Measurements from ENCODE around the gene HOXB5.

Gene HOXB5

DNA sequence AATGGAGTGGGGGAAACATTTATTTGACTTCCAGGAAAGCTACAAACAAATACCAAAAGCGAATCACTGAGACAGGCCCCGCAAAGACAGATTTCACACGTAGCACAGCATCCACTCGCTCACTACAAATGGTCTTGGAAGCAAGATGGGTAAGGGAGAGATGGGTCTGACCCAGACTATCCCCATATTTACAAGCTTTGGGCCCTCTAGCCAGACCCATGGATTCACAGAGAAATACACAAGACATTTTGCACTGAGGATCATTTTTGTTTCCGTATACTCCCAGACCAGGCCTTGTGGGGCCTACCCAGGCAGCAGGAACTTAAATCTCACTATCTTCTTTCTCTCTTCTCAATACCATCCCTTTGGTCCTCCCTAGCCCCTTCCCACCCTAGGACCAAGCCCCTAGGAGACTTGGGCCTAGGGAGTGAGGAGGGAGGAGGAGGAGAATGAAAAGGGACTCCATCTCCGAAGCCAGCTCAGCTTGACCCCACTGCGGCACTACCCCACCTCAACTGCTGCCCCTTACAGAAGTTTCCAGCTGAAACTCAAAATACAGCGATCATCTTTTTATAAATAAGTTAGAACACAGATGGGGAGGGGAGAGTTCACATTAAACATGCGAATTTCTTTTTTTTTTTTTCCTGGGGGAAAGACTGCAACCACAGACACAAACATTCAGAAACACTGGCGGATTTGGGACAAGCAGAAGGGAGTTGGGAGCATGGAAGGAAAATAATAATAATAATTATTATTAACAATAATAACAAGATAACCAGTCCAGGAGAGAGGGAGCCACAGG is 2.1 kb downstream of the HOXB5 start:
- DNase-seq, result no peak

GRCh38 chr17:48590607-48591161 is 2.9 kb downstream of the HOXB5 start:
- DNase-seq, result no peak

DNA sequence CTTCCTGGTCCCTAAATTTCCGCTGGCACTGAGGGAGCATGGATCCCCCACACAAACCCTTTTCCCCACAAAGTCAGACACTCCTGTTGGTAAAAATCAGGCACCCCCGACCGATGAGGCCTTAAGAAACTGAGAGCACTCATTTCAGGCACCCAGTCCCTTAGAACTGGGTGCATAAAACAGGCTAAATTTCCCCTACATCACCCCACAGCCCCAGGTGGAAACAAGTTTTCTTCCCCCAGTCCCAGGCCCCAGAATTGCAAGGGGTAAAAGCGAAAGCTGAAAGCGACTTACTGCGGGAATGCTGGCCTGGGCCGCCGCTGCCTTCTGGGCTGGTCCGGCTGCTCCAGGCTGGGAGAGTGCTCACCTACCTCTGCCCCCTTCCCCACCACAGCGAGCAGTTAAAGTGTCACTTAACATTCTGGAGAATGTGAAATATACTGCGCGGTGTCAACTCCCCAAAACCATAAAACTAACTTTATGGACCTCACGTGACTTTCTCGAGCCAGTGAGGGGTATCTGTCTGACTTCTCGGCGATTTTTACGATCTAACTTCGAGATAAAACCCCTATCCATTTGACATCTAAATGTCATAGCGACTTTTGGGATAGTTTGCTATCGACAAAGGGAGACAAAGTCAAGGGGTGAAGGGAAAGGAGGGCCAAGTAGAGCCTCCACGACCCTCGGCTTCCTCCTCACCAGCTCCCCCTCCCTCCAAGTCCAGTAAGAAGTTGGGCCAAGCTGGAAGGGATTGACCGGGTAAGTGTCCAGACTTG is 3.6 kb downstream of the HOXB5 start, which contains the start of gene HOXB3:
Gene HOXB3 (minus strand): TSS at position 411 of the 776 bp plus-strand sequence. CDS start 37,767 bp downstream, outside the sequence.
- DNase-seq, result no peak

DNA sequence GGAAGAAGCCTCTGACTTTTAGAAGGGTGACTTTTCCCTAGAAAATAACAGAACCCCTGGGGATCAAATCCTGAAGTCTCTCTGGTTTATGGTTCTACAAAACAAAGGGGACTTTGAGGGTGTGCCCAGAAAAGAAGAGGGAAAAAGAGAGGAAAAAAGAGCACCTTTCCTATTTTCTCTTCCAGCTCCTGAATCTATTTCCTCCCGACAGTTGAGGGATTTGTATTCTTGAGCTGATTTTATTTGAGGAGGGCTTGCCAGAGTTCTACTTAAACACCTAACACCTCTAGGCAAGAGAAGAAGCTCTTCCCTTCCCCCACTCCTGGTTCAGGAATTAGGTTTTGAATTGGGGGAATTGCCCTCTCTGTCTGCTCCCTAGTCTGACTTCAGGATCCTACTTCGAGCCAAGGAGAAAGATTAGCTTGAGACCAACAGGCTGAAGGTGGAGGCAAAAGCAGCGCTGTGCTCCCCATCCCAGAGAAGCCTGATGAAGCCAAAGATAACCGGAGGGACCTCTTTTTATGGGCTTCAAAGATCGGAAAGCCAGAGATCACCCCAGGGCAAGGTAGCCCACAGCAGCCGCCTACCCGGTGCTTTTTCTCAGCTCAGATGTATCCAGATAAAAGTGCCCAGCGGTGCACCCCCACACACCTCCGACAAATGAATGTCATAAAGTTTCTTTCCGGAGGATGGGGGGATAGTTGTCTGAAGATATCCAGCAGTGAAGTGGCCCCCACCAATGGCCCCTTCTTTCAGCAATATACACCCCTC is 4.3 kb downstream of the HOXB5 start:
- DNase-seq, result no peak

- DNase-seq, result no peak
Observed at GRCh38 chr17:48588528-48588927, 5.1 kb downstream of the HOXB5 start.

GRCh38 chr17:48588074-48588415 is 5.5 kb downstream of the HOXB5 start:
- no peak for DNase-seq

GRCh38 chr17:48587276-48588073 is 6.1 kb downstream of the HOXB5 start:
- DNase-seq, result no peak

DNA sequence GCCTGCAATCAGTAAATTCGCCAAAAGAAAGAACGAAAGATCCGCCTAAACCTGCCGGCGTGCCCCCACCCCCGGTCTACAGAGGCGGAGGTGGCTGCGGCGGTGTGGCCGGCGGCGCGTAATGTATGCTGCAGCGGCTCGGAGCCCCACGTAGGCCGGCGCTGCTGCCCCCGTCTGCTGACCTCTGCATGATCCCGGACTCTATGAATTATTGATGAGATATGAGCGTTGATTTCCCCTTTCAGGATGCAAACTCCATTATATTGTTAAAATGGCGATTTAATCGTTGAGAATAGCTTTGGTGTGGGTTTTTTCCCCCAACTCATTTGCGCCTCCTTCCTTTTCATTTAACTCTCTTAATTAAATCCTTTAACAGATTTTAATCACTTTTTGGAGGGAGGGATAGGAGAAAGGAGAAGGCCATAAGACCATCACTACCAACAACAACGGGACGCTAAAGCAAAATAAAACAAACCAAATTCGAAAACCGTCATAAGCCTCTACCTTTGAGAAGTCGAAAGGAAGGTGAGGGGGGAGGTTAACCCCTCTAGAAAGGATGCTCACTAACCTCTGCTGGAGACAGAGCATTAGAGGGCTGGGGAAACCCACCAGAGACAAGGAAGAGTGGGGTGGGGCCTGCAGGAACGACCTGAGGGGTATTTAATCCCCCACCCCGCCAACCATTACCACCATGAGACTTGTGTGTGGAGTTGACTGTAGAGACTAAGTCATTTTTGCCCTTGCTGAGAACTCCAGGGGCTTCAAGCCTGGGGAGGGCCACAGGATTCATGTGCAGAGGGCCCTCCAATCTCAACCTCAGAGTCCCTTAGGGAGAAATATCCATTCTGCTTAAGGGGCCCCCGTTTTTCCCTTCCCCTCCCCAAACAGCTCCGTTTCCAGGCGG is 7.0 kb downstream of the HOXB5 start:
- DNase-seq, result no peak

GRCh38 chr17:48584223-48584741 is 9.3 kb downstream of the HOXB5 start:
- DNase-seq, result no peak

DNA sequence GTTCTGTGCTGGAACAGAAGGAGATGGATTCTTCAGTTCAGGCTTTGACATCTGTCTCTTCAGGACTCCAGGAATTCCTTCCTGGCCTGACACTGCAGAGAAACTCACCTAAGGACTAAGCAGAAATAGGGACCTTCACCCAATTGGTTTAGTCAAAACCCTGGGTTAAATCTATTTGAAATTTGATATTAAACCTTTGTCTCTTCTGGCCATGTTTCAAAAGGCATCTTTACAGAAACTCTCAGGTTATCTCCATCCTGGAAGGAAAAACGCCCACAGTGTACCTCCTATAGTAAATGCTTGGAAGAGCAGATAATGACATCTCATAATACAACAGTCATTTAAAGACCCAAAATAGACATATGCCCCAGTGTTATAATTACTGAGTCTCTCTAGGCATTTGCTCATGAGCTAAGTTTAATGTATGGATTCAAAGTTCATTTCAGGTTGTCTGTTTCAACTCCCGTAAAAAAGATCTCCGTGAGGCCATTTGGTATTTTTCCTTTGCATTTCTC is 9.8 kb downstream of the HOXB5 start:
- DNase-seq, result no peak

DNA sequence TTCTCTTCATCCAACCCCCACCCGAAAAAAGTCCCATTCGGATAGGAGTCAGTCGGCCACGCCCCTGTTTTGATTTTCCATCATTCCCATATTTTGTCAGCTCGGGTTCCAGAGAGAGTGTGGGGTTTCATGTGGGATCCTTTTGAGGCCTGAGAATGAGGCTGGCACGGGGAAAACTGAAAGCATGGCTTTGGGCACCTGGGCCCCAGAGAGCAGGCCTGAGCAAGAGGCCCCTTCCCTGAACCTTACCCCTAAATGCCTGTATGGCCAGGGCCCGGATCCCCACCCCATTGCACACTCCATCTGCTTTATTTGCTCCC is 10.9 kb downstream of the HOXB5 start:
- DNase-seq, result no peak

DNA sequence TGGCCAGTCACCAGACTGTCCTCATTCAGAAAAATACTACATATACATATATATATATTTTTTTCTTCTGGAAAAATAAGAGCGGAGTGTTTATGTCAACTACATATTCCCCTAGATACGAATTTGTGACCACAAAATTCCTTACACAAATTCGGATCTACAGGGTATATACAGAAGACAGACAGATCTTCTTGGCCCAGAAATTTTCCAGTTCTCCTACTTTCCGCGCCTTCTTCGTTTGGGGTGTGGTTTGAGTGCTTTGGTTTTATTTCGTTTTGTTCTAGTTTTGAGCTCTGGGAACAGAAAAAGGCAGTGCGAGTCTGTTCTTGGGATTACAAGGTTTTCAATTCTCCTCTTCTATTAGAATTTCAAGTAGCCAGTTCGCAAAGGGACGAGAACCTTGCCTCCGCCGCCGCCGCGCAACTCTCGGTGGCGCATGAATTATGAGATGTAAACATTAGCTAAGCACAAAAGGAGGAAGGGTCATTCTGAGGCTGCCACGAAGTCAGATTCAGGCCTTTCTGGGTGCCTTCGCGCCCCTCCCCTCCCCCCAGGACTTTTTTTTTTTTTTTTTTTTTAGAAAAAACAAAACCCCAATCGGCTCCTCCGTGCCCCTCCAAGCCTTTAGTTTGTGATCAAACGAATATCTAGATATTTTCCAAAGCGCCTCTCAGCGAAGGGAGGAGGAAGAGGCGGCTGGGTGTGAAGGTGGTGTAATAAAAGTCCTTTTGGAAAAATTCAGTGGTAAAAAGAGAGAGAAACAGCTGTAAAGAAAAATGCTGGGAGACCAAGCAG is 13.6 kb downstream of the HOXB5 start:
- no peak for DNase-seq

GRCh38 chr17:48579471-48579759 is 14.2 kb downstream of the HOXB5 start:
- DNase-seq, result no peak

- no peak for DNase-seq
Observed at GRCh38 chr17:48578616-48579470, 14.7 kb downstream of the HOXB5 start.

- peak in 1 of 56 donors; percentile 0 for DNase-seq
Observed at GRCh38 chr17:48577946-48578615, 15.5 kb downstream of the HOXB5 start, which contains the start of gene HOXB4. TSS of gene HOXB4 (minus strand) at chr17:48578350. CDS start at chr17:48578319, 31 bp downstream.

- DNase-seq, result no peak
Observed at GRCh38 chr17:48577330-48577945, 16.1 kb downstream of the HOXB5 start.
